IMR-90 (cell line): ENCODE measurements around the gene RGPD3. TPM values are rescaled to one million over a fixed set of nuclear protein-coding genes. Genes with fewer than 3 reads are reported as not detected.
"Not testable (repeated sequence)": the region's sequence is repeated elsewhere in the genome, so short reads cannot be mapped to it uniquely, and the experiment has no call there.

ENCODE experiments used
- ATAC-seq: fragments of 200-7000 bp; cut with Tn5 transposase; 2 replicates; pipeline ENCODE4 v1.9.1; 2020; ENCODE audit warnings: low read depth, mild to moderate bottlenecking, moderate library complexity
- BruUV-seq: library from RNA; stranded (reverse); fragments of 400-500 nt; replicated peaks from 2 replicates; lab custom pipeline; 2021; lab: Mats Ljungman, UMichigan
- CTCF ChIA-PET: fragments of 300-600 bp; formaldehyde crosslinking; extraction: SDS; loops from one replicate; lab custom pipeline; 2021; ENCODE audit warnings: antibody characterized with exemption; lab: Yijun Ruan, JAX
- POLR2A ChIA-PET: fragments of 300-600 bp; sonication (Branson Sonifier 250); formaldehyde crosslinking; loops from one replicate; lab custom pipeline; 2022; ENCODE audit warnings: antibody characterized with exemption; ENCODE audit not compliant: unreplicated experiment; lab: Charles Lee
- DNase-seq: peaks from one replicate; pipeline ENCODE4 v3.0.0; 2013
- H2AFZ ChIP-seq: replicated peaks from 2 replicates; pipeline ENCODE3; 2013; ENCODE audit warnings: low read length, mild to moderate bottlenecking; ENCODE audit not compliant: poor library complexity
- H2AK5ac ChIP-seq: 2 replicates; pipeline ENCODE4 v1.6.1; 2013; ENCODE audit warnings: low read depth, low read length, inconsistent platforms
- H2AK9ac ChIP-seq: replicated peaks from 2 replicates; pipeline ENCODE3; 2013; ENCODE audit warnings: mild to moderate bottlenecking, low read depth, low read length, moderate library complexity; ENCODE audit not compliant: poor library complexity
- H2BK120ac ChIP-seq: 2 replicates; pipeline ENCODE4 v1.6.1; 2013; ENCODE audit warnings: low read depth, low read length, inconsistent platforms
- H2BK15ac ChIP-seq: 3 replicates; pipeline ENCODE4 v1.6.1; 2013; ENCODE audit warnings: low read depth, low read length, inconsistent platforms
- H2BK20ac ChIP-seq: 2 replicates; pipeline ENCODE4 v1.6.1; 2013; ENCODE audit warnings: low read depth, mild to moderate bottlenecking, inconsistent platforms, low read length, moderate library complexity
- H2BK5ac ChIP-seq: 2 replicates; pipeline ENCODE4 v1.6.1; 2013; ENCODE audit warnings: mild to moderate bottlenecking, low read depth, low read length, inconsistent platforms; ENCODE audit not compliant: poor library complexity, severe bottlenecking
- H3K14ac ChIP-seq: replicated peaks from 2 replicates; pipeline ENCODE4 v1.6.1; 2013; ENCODE audit warnings: low read depth, low read length, inconsistent platforms
- H3K18ac ChIP-seq: 2 replicates; pipeline ENCODE4 v1.6.1; 2013; ENCODE audit warnings: low read depth, low read length, control low read depth
- H3K23ac ChIP-seq: 2 replicates; pipeline ENCODE4 v1.6.1; 2013; ENCODE audit warnings: low read depth, low read length, inconsistent platforms
- H3K27ac ChIP-seq: 2 replicates; pipeline ENCODE4 v1.5.1; 2013; ENCODE audit warnings: mild to moderate bottlenecking, control low read depth, low read length; ENCODE audit not compliant: insufficient read depth
- H3K27me3 ChIP-seq: 2 replicates; pipeline ENCODE4 v1.6.1; 2013; ENCODE audit warnings: low read length; ENCODE audit not compliant: control insufficient read depth, insufficient read depth
- H3K36me3 ChIP-seq: 2 replicates; pipeline ENCODE4 v1.6.1; 2013; ENCODE audit warnings: low read length, mixed read lengths; ENCODE audit not compliant: control insufficient read depth, insufficient read depth
- H3K4ac ChIP-seq: 2 replicates; pipeline ENCODE4 v1.6.1; 2013; ENCODE audit warnings: low read depth, low read length, inconsistent platforms
- H3K4me1 ChIP-seq: 2 replicates; pipeline ENCODE4 v1.6.1; 2013; ENCODE audit warnings: low read length, mixed read lengths; ENCODE audit not compliant: control insufficient read depth, insufficient read depth
- H3K4me2 ChIP-seq: 2 replicates; pipeline ENCODE4 v1.6.1; 2013; ENCODE audit warnings: low read depth, mild to moderate bottlenecking, control low read depth, low read length, moderate library complexity
- H3K4me3 ChIP-seq: 2 replicates; pipeline ENCODE4 v1.5.1; 2013; ENCODE audit warnings: low read depth, mild to moderate bottlenecking, control low read depth, low read length, moderate library complexity; ENCODE audit not compliant: insufficient read depth
- H3K56ac ChIP-seq: 2 replicates; pipeline ENCODE4 v1.6.1; 2013; ENCODE audit warnings: low read length, inconsistent platforms; ENCODE audit not compliant: insufficient read depth; ENCODE audit errors: extremely low read depth
- H3K79me1 ChIP-seq, 2 experiments: 2 replicates each; pipeline ENCODE4 v1.6.1; 2013; ENCODE audit warnings: low read length in 2 of 2, inconsistent platforms in 1 of 2, low read depth in 1 of 2
- H3K9ac ChIP-seq: 2 replicates; pipeline ENCODE4 v1.6.1; 2013; ENCODE audit warnings: low read depth, low read length, control low read depth
- H3K9me1 ChIP-seq: 2 replicates; pipeline ENCODE4 v1.6.1; 2013; ENCODE audit warnings: low read length, inconsistent platforms; ENCODE audit not compliant: insufficient read depth
- H3K9me3 ChIP-seq: 2 replicates; pipeline ENCODE4 v1.6.1; 2013; ENCODE audit warnings: low read length; ENCODE audit not compliant: control insufficient read depth, insufficient read depth
- H4K20me1 ChIP-seq: 2 replicates; pipeline ENCODE4 v1.6.1; 2013; ENCODE audit warnings: low read length, inconsistent platforms; ENCODE audit not compliant: insufficient read depth
- H4K5ac ChIP-seq: 2 replicates; pipeline ENCODE4 v1.6.1; 2013; ENCODE audit warnings: mild to moderate bottlenecking, low read depth, low read length, control low read depth
- H4K8ac ChIP-seq, 2 experiments: 2 replicates each; pipeline ENCODE4 v1.6.1; 2013; ENCODE audit warnings: low read depth in 2 of 2, low read length in 2 of 2, control low read depth in 1 of 2, inconsistent platforms in 1 of 2
- H4K91ac ChIP-seq: 2 replicates; pipeline ENCODE4 v1.6.1; 2013; ENCODE audit warnings: low read depth, low read length, inconsistent platforms; ENCODE audit not compliant: insufficient read depth
- WGBS, 2 experiments: methylation state at CpG; one replicate each; pipeline versions ENCODE4 v1.1.5 to v1.1.7; 2013; ENCODE audit warnings: missing lambda C conversion rate in 2 of 2; ENCODE audit not compliant: insufficient read length in 1 of 2; ENCODE audit errors: extremely low coverage in 2 of 2; 5-methylcytosine and 5-hydroxymethylcytosine counted together
- dilution Hi-C: fragments of 300-500 bp; cut with HindIII; formaldehyde crosslinking; loops from one replicate; pipeline ENCODE4 v1.14.3; 2018; ENCODE audit warnings: low sequenced_read_pairs; ENCODE audit not compliant: unreplicated experiment
- in situ Hi-C: fragments of 300-500 bp; cut with MboI; formaldehyde crosslinking; loops from 3 replicates; pipeline ENCODE4 v1.14.3; 2019; ENCODE audit warnings: low sequenced_read_pairs, inconsistent platforms, mixed read lengths
- intact Hi-C: fragments of 100-400 bp; cut with micrococcal nuclease; formaldehyde crosslinking; loops from 2 replicates; pipeline ENCODE4 v1.10.0; 2022
- polyA plus RNA-seq, 3 experiments: library from polyadenylated mRNA; depleted of rRNA; stranded (reverse); fragments of >200 nt; gene quantifications; 2 replicates each; pipeline ENCODE4 v1.2.3, GENCODE V29; 2012; ENCODE audit warnings: low replicate concordance in 1 of 3
- total RNA-seq: library from RNA; depleted of rRNA; stranded (reverse); fragments of >200 nt; gene quantifications from 2 replicates; pipeline ENCODE4 v1.2.3, GENCODE V29; 2012

The RGPD3 gene
- total and polyA plus RNA-seq, 2 of the 4 experiments (the other 2 are of a cell fraction): 0.07 to 0.18 TPM

GRCh38 chr2:106504192-106504591 is 36.0 kb upstream of the RGPD3 start:
- POLR2A ChIA-PET, H3K4ac ChIP-seq, CTCF ChIA-PET, ATAC-seq, H3K79me1 ChIP-seq, H4K20me1 ChIP-seq, H3K27ac ChIP-seq, dilution Hi-C loops, H3K56ac ChIP-seq, H4K91ac ChIP-seq, H2BK20ac ChIP-seq, H3K18ac ChIP-seq, H2AFZ ChIP-seq, H2AK5ac ChIP-seq, H3K9me1 ChIP-seq, H3K23ac ChIP-seq, H3K4me1 ChIP-seq, H4K5ac ChIP-seq, H3K36me3 ChIP-seq, H3K27me3 ChIP-seq, H3K4me3 ChIP-seq, H2AK9ac ChIP-seq, H3K9me3 ChIP-seq, in situ Hi-C loops, DNase-seq, BruUV-seq, H2BK120ac ChIP-seq, H3K4me2 ChIP-seq, H3K9ac ChIP-seq, H2BK15ac ChIP-seq, intact Hi-C loops, H4K8ac ChIP-seq, H2BK5ac ChIP-seq, H3K14ac ChIP-seq: not testable (repeated sequence)
- no CpG with 5 or more reads among the region's 11 CpGs for WGBS, 2 experiments

GRCh38 chr2:106502351-106502750 is 34.1 kb upstream of the RGPD3 start:
- dilution Hi-C loops, H3K4me1 ChIP-seq, intact Hi-C loops, H3K14ac ChIP-seq, H3K9ac ChIP-seq, H3K4me2 ChIP-seq, H2BK120ac ChIP-seq, H3K4me3 ChIP-seq, H3K23ac ChIP-seq, H3K18ac ChIP-seq, H3K9me1 ChIP-seq, H3K56ac ChIP-seq, H2AK9ac ChIP-seq, H3K36me3 ChIP-seq, H4K5ac ChIP-seq, H2BK5ac ChIP-seq, H3K4ac ChIP-seq, H3K79me1 ChIP-seq, H3K27ac ChIP-seq, ATAC-seq, H2AK5ac ChIP-seq, H4K20me1 ChIP-seq, DNase-seq, H3K9me3 ChIP-seq, H2BK20ac ChIP-seq, H2BK15ac ChIP-seq, in situ Hi-C loops, POLR2A ChIA-PET, H2AFZ ChIP-seq, CTCF ChIA-PET, H4K91ac ChIP-seq, BruUV-seq, H4K8ac ChIP-seq, H3K27me3 ChIP-seq: not testable (repeated sequence)
- no CpG with 5 or more reads among the region's 8 CpGs for WGBS, 2 experiments
